ENCODE data around the gene DNAJA3. TPM values are rescaled to one million over a fixed set of nuclear protein-coding genes. Genes with fewer than 3 reads are reported as not detected.

DNAJA3 gene
- total and polyA plus RNA-seq, 2 of the 4 experiments (the other 2 are of a cell fraction): 38.0 to 40.2 TPM

DNA sequence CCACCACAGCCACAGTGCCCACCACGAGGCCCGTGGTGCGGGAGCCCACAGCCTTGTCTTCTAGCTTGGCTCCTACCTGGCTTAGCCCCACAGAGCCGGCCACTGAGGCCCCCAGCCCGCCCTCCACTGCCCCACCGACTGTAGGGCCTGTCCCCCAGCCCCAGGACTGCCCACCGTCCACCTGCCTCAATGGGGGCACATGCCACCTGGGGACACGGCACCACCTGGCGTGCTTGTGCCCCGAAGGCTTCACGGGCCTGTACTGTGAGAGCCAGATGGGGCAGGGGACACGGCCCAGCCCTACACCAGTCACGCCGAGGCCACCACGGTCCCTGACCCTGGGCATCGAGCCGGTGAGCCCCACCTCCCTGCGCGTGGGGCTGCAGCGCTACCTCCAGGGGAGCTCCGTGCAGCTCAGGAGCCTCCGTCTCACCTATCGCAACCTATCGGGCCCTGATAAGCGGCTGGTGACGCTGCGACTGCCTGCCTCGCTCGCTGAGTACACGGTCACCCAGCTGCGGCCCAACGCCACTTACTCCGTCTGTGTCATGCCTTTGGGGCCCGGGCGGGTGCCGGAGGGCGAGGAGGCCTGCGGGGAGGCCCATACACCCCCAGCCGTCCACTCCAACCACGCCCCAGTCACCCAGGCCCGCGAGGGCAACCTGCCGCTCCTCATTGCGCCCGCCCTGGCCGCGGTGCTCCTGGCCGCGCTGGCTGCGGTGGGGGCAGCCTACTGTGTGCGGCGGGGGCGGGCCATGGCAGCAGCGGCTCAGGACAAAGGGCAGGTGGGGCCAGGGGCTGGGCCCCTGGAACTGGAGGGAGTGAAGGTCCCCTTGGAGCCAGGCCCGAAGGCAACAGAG is 43.5 kb upstream of the DNAJA3 start (continued):
- no peak for TF ChIP-seq SMC3 (IDR thresholded peaks at IDR 0.05; ENCODE audit: low read depth, low read length)

- BruUV-seq (replicated peaks): TSS peak; percentile 68
- Histone ChIP-seq H3K23ac (ENCODE audit: low read depth, low read length) (no peak overlapping the region), H3K79me1 (ENCODE audit: low read depth in 1 of 2, low read length in 2 of 2) (peaks cover 0 to 91% of the 10 kb centered on the region in 2 experiments; a peak in 3 of 4 replicates), H3K9ac (ENCODE audit: low read depth, low read length) (no peak overlapping the region), H4K20me1 (ENCODE audit: insufficient read depth, low read length) (peaks cover 93% of the 10 kb centered on the region), H3K4ac (ENCODE audit: low read depth, low read length) (no peak overlapping the region), H4K5ac (ENCODE audit: low read depth, low read length) (no peak overlapping the region), H3K9me1 (ENCODE audit: insufficient read depth, low read length) (peaks cover 14% of the 10 kb centered on the region), H3K27me3 (ENCODE audit: control insufficient read depth, insufficient read depth, low read length) (no peaks in the 10 kb centered on the region), H3K18ac (ENCODE audit: low read depth, low read length) (no peak overlapping the region), H3K4me2 (ENCODE audit: low read depth, low read length) (no peak overlapping the region), H2BK5ac (ENCODE audit: low read depth, low read length, poor library complexity, severe bottlenecking) (no peak overlapping the region), H2AK9ac (replicated peaks; ENCODE audit: low read depth, low read length, poor library complexity) (no peak overlapping the region), H2BK15ac (ENCODE audit: low read depth, low read length) (no peak overlapping the region), H3K14ac (replicated peaks; ENCODE audit: low read depth, low read length) (no peak overlapping the region), H3K4me1 (ENCODE audit: control insufficient read depth, insufficient read depth, low read length) (peaks cover 30% of the 10 kb centered on the region), H3K27ac (ENCODE audit: insufficient read depth, low read length) (no peak overlapping the region), H2AFZ (replicated peaks; ENCODE audit: low read length, poor library complexity) (no peak overlapping the region), H2AK5ac (ENCODE audit: low read depth, low read length) (no peak overlapping the region), H4K8ac (ENCODE audit: low read depth in 2 of 2, low read length in 2 of 2) (no peak overlapping the region), H4K91ac (ENCODE audit: insufficient read depth, low read depth, low read length) (no peak overlapping the region), H2BK120ac (ENCODE audit: low read depth, low read length) (no peak overlapping the region), H2BK20ac (ENCODE audit: low read depth, low read length) (no peak overlapping the region), H3K4me3 (ENCODE audit: insufficient read depth, low read depth, low read length) (no peak overlapping the region), H3K56ac (ENCODE audit: extremely low read depth, insufficient read depth, low read length) (no peak overlapping the region), H3K9me3 (ENCODE audit: control insufficient read depth, insufficient read depth, low read length) (no peaks in the 10 kb centered on the region), H3K36me3 (ENCODE audit: control insufficient read depth, insufficient read depth, low read length) (peaks cover 50% of the 10 kb centered on the region)
- dilution Hi-C loops (cut with HindIII; ENCODE audit: low sequenced_read_pairs, unreplicated experiment) (no loop called here), intact Hi-C loops (cut with micrococcal nuclease) (no loop called here), in situ Hi-C loops (cut with MboI; ENCODE audit: low sequenced_read_pairs) (no loop called here)
- ATAC-seq (ENCODE audit: low read depth): no peak
- 90% methylated on average over 2 of the region's 21 CpGs; no CpG with 5 or more reads in 1 of the 2 experiments for WGBS, 2 experiments (ENCODE audit: extremely low coverage in 2 of 2, insufficient read length in 1 of 2)
- ChIA-PET POLR2A (ENCODE audit: unreplicated experiment) (no interaction called here), CTCF (no interaction called here)
- no peak for DNase-seq
- TF ChIP-seq RFX5 (IDR thresholded peaks at IDR 0.05; ENCODE audit: low read depth, low read length) (no peak), MAFK (IDR thresholded peaks at IDR 0.05; ENCODE audit: low read depth, low read length) (no peak), NFE2L2 (IDR thresholded peaks at IDR 0.05; ENCODE audit: low read depth, low read length) (no peak), ELK1 (IDR thresholded peaks at IDR 0.05; ENCODE audit: borderline replicate concordance, low read depth, low read length) (no peak), MXI1 (IDR thresholded peaks at IDR 0.05; ENCODE audit: borderline replicate concordance, low read depth, low read length) (no peak), BHLHE40 (IDR thresholded peaks at IDR 0.05; ENCODE audit: low read depth, low read length) (no peak), CEBPB (IDR thresholded peaks at IDR 0.05; ENCODE audit: low read depth, low read length) (no peak), RAD21 (IDR thresholded peaks at IDR 0.05; ENCODE audit: low read length) (no peak), MAZ (IDR thresholded peaks at IDR 0.05; ENCODE audit: borderline replicate concordance, low read depth, low read length) (no peak)
- TF ChIP-seq, protein P1, sequence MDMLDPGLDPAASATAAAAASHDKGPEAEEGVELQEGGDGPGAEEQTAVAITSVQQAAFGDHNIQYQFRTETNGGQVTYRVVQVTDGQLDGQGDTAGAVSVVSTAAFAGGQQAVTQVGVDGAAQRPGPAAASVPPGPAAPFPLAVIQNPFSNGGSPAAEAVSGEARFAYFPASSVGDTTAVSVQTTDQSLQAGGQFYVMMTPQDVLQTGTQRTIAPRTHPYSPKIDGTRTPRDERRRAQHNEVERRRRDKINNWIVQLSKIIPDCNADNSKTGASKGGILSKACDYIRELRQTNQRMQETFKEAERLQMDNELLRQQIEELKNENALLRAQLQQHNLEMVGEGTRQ (IDR thresholded peaks at IDR 0.05; ENCODE audit: low read depth, low read length): no peak
- TF ChIP-seq, protein P2, sequence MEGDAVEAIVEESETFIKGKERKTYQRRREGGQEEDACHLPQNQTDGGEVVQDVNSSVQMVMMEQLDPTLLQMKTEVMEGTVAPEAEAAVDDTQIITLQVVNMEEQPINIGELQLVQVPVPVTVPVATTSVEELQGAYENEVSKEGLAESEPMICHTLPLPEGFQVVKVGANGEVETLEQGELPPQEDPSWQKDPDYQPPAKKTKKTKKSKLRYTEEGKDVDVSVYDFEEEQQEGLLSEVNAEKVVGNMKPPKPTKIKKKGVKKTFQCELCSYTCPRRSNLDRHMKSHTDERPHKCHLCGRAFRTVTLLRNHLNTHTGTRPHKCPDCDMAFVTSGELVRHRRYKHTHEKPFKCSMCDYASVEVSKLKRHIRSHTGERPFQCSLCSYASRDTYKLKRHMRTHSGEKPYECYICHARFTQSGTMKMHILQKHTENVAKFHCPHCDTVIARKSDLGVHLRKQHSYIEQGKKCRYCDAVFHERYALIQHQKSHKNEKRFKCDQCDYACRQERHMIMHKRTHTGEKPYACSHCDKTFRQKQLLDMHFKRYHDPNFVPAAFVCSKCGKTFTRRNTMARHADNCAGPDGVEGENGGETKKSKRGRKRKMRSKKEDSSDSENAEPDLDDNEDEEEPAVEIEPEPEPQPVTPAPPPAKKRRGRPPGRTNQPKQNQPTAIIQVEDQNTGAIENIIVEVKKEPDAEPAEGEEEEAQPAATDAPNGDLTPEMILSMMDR (conservative IDR thresholded peaks at IDR 0.05; ENCODE audit: low read depth, low read length): no peak
Observed at GRCh38 chr16:4382795-4383357, 42.8 kb upstream of the DNAJA3 start.
